Muscle layer of colon (tissue), 2 donors: ENCODE results near the gene FOXN3.
A peak's percentile ranks its signal among the peaks of the same experiment; 100 is the strongest.
"Not testable (repeated sequence)": the region's sequence is repeated elsewhere in the genome, so short reads cannot be mapped to it uniquely, and the experiment has no call there.

Source experiments
- H3K27ac ChIP-seq: one replicate; pipeline ENCODE4 v1.7.0; 2013; ENCODE audit warnings: low read depth, mild to moderate bottlenecking, low read length, moderate library complexity
- H3K27me3 ChIP-seq, 2 donors: one replicate each; pipeline ENCODE4 v1.7.0; 2013; ENCODE audit warnings: low read length in 2 of 2, mild to moderate bottlenecking in 2 of 2; ENCODE audit not compliant: insufficient read depth in 2 of 2, control insufficient read depth in 1 of 2
- H3K36me3 ChIP-seq: one replicate; pipeline ENCODE4 v1.7.0; 2013; ENCODE audit warnings: mild to moderate bottlenecking, low read length; ENCODE audit not compliant: insufficient read depth
- H3K4me1 ChIP-seq: one replicate; pipeline ENCODE4 v1.7.0; 2013; ENCODE audit warnings: mild to moderate bottlenecking, low read length; ENCODE audit not compliant: insufficient read depth
- H3K4me3 ChIP-seq, 2 donors: one replicate each; pipeline ENCODE4 v1.7.0; 2013; ENCODE audit warnings: low read length in 2 of 2, low read depth in 1 of 2, mild to moderate bottlenecking in 1 of 2, moderate library complexity in 1 of 2
- H3K9ac ChIP-seq: one replicate; pipeline ENCODE4 v1.7.0; 2013; ENCODE audit warnings: low read length
- H3K9me3 ChIP-seq: one replicate; pipeline ENCODE4 v1.7.0; 2013; ENCODE audit warnings: mild to moderate bottlenecking, low read length
- donor health status: abdominal sarcoma.
- donor health status: Adenocarcinoma of cecum.

FOXN3 gene

DNA sequence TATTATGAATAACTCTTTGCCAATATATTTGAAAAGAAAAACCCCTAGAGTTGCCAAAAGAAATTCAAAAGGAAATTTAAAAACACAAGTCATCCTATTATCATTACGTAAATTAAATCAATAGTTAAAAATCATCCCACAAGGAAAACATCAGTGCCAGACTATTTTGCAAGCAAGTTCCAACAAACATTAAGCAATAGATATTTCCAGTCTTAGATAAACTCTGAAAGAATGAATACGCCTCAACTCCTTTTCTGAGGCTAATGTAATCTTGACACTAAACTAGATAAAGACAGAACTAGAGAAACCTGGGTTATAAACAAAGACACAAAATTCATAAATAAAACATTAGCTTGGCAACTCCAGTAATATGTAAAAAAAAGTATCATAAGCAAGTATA lies 245.9 kb downstream of the FOXN3 start:
- H3K27me3 ChIP-seq = no peaks in the 10 kb centered on the region
- H3K9ac ChIP-seq = no peak overlapping the region
- H3K4me1 ChIP-seq = peaks cover 4% of the 10 kb centered on the region
- no peaks in the 10 kb centered on the region for H3K9me3 ChIP-seq
- no peak overlapping the region for H3K4me3 ChIP-seq
- no peak overlapping the region for H3K27ac ChIP-seq
- peaks cover 6% of the 10 kb centered on the region for H3K36me3 ChIP-seq

GRCh38 chr14:89167705-89168104 lies 249.3 kb downstream of the FOXN3 start:
- Histone ChIP-seq H3K9me3 (no peaks in the 10 kb centered on the region), H3K4me1 (peaks cover 19% of the 10 kb centered on the region), H3K27me3 (no peaks in the 10 kb centered on the region), H3K9ac (no peak overlapping the region), H3K36me3 (peaks cover 2% of the 10 kb centered on the region), H3K4me3 (no peak overlapping the region), H3K27ac (no peak overlapping the region)

- peaks cover 19% of the 10 kb centered on the region for H3K4me1 ChIP-seq
- no peaks in the 10 kb centered on the region for H3K27me3 ChIP-seq
- no peak overlapping the region for H3K27ac ChIP-seq
- no peak overlapping the region for H3K4me3 ChIP-seq
- no peaks in the 10 kb centered on the region for H3K9me3 ChIP-seq
- H3K36me3 ChIP-seq = peaks cover 13% of the 10 kb centered on the region
- H3K9ac ChIP-seq = no peak overlapping the region
These were observed 250.4 kb downstream of the FOXN3 start for GRCh38 chr14:89166633-89167032.

DNA sequence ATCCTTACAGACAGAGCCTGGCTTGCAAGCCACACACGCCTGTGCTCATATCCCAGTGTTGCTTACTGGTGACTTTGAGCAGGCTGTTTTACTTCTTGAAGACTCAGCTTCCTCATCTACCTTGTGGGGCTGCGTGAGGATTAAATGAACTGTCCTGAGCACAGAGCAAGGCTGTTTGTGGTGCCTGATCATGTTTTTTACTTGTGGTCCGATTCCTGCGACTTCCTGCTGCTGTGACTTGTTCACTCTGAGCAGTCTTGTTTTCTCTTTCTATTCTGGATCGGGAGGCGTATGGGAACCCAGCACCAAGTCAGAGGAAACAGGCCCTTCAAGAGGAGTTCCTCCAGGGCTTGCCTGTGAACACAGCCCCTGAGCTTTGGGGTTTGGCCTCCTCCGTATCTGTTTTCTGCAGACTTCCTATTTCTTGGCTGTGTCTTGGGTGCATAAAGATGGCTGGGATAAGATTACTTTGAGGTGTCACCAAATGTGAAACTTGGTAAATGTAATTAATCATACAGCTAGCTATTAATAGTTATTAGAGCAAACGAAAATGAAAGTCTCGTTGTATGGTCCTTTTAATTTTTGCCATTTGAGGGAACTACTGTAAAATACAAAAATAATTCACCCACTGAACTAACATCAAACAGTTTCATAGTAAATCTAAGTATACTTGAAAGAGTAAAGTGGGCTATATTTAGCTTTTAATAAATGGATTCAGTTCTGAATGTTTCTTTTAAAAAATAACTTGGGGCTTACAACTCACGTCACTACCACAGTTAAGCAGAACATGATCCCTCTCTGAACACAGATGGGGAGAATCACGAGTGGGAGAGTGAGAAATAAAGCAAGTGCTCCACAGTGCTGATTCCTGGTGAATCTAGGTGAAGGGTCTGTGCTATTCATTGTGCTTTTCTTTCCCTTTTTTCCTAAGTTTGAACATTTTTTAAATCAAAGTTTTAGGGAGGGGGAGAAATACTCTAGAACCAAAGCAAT lies 251.5 kb downstream of the FOXN3 start:
- Histone ChIP-seq H3K9me3 (no peaks in the 10 kb centered on the region), H3K27ac (no peak overlapping the region), H3K9ac (peak overlapping the region; percentile 25), H3K4me1 (peaks cover 19% of the 10 kb centered on the region), H3K27me3 (no peaks in the 10 kb centered on the region), H3K4me3 (peak overlapping the region in 1 of 2 donors; percentile 35), H3K36me3 (peaks cover 15% of the 10 kb centered on the region)

GRCh38 chr14:89164168-89165073 lies 252.6 kb downstream of the FOXN3 start:
- Histone ChIP-seq H3K4me1 (peaks cover 19% of the 10 kb centered on the region), H3K9me3 (no peaks in the 10 kb centered on the region), H3K9ac (peak overlapping the region; percentile 25), H3K4me3 (peak overlapping the region in 1 of 2 donors; percentile 35), H3K27ac (no peak overlapping the region), H3K36me3 (peaks cover 15% of the 10 kb centered on the region), H3K27me3 (no peaks in the 10 kb centered on the region)

GRCh38 chr14:89163031-89163636 lies 253.9 kb downstream of the FOXN3 start:
- H3K27me3 ChIP-seq = no peaks in the 10 kb centered on the region
- H3K4me3 ChIP-seq = no peak overlapping the region
- H3K36me3 ChIP-seq = peaks cover 15% of the 10 kb centered on the region
- no peaks in the 10 kb centered on the region for H3K9me3 ChIP-seq
- peaks cover 19% of the 10 kb centered on the region for H3K4me1 ChIP-seq
- no peak overlapping the region for H3K27ac ChIP-seq
- no peak overlapping the region for H3K9ac ChIP-seq

DNA sequence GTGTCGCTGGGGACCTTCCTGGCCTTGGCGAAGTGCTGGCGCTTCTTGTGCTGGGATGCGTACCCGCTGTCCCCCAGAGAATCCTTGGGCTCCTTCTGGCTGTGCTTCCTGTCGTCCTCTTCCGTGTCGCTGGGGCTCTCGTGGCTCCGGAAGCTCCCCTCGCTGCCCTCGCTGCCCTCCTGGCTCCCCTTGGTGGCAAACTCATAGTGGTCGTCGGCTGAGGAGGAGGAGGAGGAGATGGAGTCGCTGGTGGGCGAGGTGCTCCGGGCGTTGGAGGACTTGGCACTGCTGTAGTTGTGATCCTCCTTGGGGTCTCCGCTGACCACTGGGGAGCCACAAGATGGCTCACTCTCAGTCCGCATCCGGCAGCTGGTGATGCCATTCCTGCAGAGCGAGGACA lies 254.4 kb downstream of the FOXN3 start:
- H3K27me3 ChIP-seq = no peaks in the 10 kb centered on the region
- H3K9me3 ChIP-seq = no peaks in the 10 kb centered on the region
- no peak overlapping the region for H3K4me3 ChIP-seq
- no peak overlapping the region for H3K27ac ChIP-seq
- H3K9ac ChIP-seq = no peak overlapping the region
- H3K36me3 ChIP-seq = peaks cover 15% of the 10 kb centered on the region
- peaks cover 19% of the 10 kb centered on the region for H3K4me1 ChIP-seq

GRCh38 chr14:89160437-89160836 lies 256.6 kb downstream of the FOXN3 start:
- peaks cover 9% of the 10 kb centered on the region for H3K4me1 ChIP-seq
- H3K9ac ChIP-seq = no peak overlapping the region
- H3K36me3 ChIP-seq = peaks cover 15% of the 10 kb centered on the region
- no peak overlapping the region for H3K4me3 ChIP-seq
- H3K27me3 ChIP-seq = no peaks in the 10 kb centered on the region
- no peaks in the 10 kb centered on the region for H3K9me3 ChIP-seq
- H3K27ac ChIP-seq = no peak overlapping the region

GRCh38 chr14:89158701-89159100 lies 258.3 kb downstream of the FOXN3 start:
- Histone ChIP-seq H3K27ac (no peak overlapping the region), H3K27me3 (no peaks in the 10 kb centered on the region), H3K9ac (no peak overlapping the region), H3K4me1 (no peaks in the 10 kb centered on the region), H3K36me3 (peaks cover 15% of the 10 kb centered on the region), H3K9me3 (no peaks in the 10 kb centered on the region), H3K4me3 (no peak overlapping the region)

DNA sequence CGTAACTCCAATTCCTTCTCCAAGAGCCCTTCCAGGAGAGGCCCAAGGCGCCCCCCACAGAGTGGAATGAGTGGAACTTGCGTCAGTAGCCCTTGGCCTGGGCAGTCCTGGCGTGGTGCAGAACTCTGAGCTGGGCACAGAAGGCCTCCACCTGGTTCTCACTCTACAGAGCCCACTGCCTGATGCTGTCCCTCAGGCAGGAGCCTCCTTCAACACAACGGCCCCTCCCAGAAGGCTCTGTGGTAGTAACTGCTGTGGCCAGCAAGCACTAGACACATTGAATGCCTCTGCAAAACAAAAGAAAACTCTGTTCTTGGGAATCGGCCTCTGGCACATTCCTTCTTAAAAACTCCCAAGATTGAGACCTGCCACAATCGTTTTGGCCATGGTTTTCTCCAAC lies 258.9 kb downstream of the FOXN3 start:
- H3K36me3 ChIP-seq = peaks cover 15% of the 10 kb centered on the region
- not testable (repeated sequence) for H3K27me3 ChIP-seq, H3K4me1 ChIP-seq, H3K9me3 ChIP-seq, H3K27ac ChIP-seq, H3K4me3 ChIP-seq, H3K9ac ChIP-seq

GRCh38 chr14:89155491-89155890 lies 261.5 kb downstream of the FOXN3 start:
- Histone ChIP-seq H3K9ac (no peak overlapping the region), H3K36me3 (no peaks in the 10 kb centered on the region), H3K4me3 (no peak overlapping the region), H3K4me1 (no peaks in the 10 kb centered on the region), H3K27me3 (no peaks in the 10 kb centered on the region), H3K27ac (no peak overlapping the region), H3K9me3 (no peaks in the 10 kb centered on the region)
